Measurements from ENCODE around the gene NPM3.

NPM3 gene

GRCh38 chr10:101774589-101775272 is 8.5 kb downstream of the NPM3 start:
- Histone ChIP-seq H2AFZ (ENCODE audit: low read length) (no peak overlapping the region), H3K4me3 (ENCODE audit: low read length, poor library complexity, severe bottlenecking) (no peak overlapping the region), H3F3A (ENCODE audit: low read depth) (no peaks in the 10 kb centered on the region), H3K9me2 (replicated peaks; ENCODE audit: low read depth, low read length) (no peaks in the 10 kb centered on the region), H3K9ac (ENCODE audit: low read depth, low read length, poor library complexity, severe bottlenecking) (no peak overlapping the region), H3K4me1 (ENCODE audit: insufficient read depth, low read length, poor library complexity, severe bottlenecking) (no peaks in the 10 kb centered on the region), H3K36me3 (ENCODE audit: insufficient read depth, low read length) (no peaks in the 10 kb centered on the region), H3K27me3 (ENCODE audit: insufficient read depth, low read length, poor library complexity, severe bottlenecking) (no peaks in the 10 kb centered on the region), H3K4me2 (ENCODE audit: low read depth, low read length, poor library complexity, severe bottlenecking) (no peak overlapping the region), H3K79me2 (ENCODE audit: insufficient read depth, low read length) (no peaks in the 10 kb centered on the region), H3K9me3 (ENCODE audit: insufficient read depth, low read depth, low read length) (no peaks in the 10 kb centered on the region), H4K20me1 (ENCODE audit: insufficient read depth, low read length, poor library complexity, severe bottlenecking) (no peaks in the 10 kb centered on the region)
- TF ChIP-seq EZH2phosphoT487 (IDR thresholded peaks at IDR 0.05; ENCODE audit: borderline replicate concordance), result no peak
- TF ChIP-seq CTCF (conservative IDR thresholded peaks at IDR 0.05; ENCODE audit: low read length), result no peak

- Histone ChIP-seq H3K9ac (ENCODE audit: low read depth, low read length, poor library complexity, severe bottlenecking) (no peak overlapping the region), H3K9me3 (ENCODE audit: insufficient read depth, low read depth, low read length) (no peaks in the 10 kb centered on the region), H4K20me1 (ENCODE audit: insufficient read depth, low read length, poor library complexity, severe bottlenecking) (no peaks in the 10 kb centered on the region), H3F3A (ENCODE audit: low read depth) (no peaks in the 10 kb centered on the region), H3K4me2 (ENCODE audit: low read depth, low read length, poor library complexity, severe bottlenecking) (no peak overlapping the region), H3K36me3 (ENCODE audit: insufficient read depth, low read length) (no peaks in the 10 kb centered on the region), H3K27me3 (ENCODE audit: insufficient read depth, low read length, poor library complexity, severe bottlenecking) (no peaks in the 10 kb centered on the region), H2AFZ (ENCODE audit: low read length) (no peak overlapping the region), H3K4me3 (ENCODE audit: low read length, poor library complexity, severe bottlenecking) (no peak overlapping the region), H3K4me1 (ENCODE audit: insufficient read depth, low read length, poor library complexity, severe bottlenecking) (no peaks in the 10 kb centered on the region), H3K79me2 (ENCODE audit: insufficient read depth, low read length) (no peaks in the 10 kb centered on the region), H3K9me2 (replicated peaks; ENCODE audit: low read depth, low read length) (no peaks in the 10 kb centered on the region)
- TF ChIP-seq EZH2phosphoT487 (IDR thresholded peaks at IDR 0.05; ENCODE audit: borderline replicate concordance), result no peak
- no peak for TF ChIP-seq CTCF (conservative IDR thresholded peaks at IDR 0.05; ENCODE audit: low read length)
Measured at GRCh38 chr10:101773923-101774588, 9.2 kb downstream of the NPM3 start.

GRCh38 chr10:101772895-101773761 is 10.1 kb downstream of the NPM3 start:
- no peaks in the 10 kb centered on the region for H3K9me2 ChIP-seq (replicated peaks; ENCODE audit: low read depth, low read length)
- no peak for TF ChIP-seq EZH2phosphoT487 (IDR thresholded peaks at IDR 0.05; ENCODE audit: borderline replicate concordance)
- TF ChIP-seq CTCF (conservative IDR thresholded peaks at IDR 0.05; ENCODE audit: low read length), result no peak
- no peak overlapping the region for H2AFZ ChIP-seq (ENCODE audit: low read length)
- H3K9me3 ChIP-seq (ENCODE audit: insufficient read depth, low read depth, low read length), result no peaks in the 10 kb centered on the region
- H3K4me2 ChIP-seq (ENCODE audit: low read depth, low read length, poor library complexity, severe bottlenecking), result no peak overlapping the region
- no peaks in the 10 kb centered on the region for H3K79me2 ChIP-seq (ENCODE audit: insufficient read depth, low read length)
- H3K4me1 ChIP-seq (ENCODE audit: insufficient read depth, low read length, poor library complexity, severe bottlenecking), result no peaks in the 10 kb centered on the region
- H3F3A ChIP-seq (ENCODE audit: low read depth), result no peaks in the 10 kb centered on the region
- no peaks in the 10 kb centered on the region for H3K27me3 ChIP-seq (ENCODE audit: insufficient read depth, low read length, poor library complexity, severe bottlenecking)
- H3K36me3 ChIP-seq (ENCODE audit: insufficient read depth, low read length), result no peaks in the 10 kb centered on the region
- H4K20me1 ChIP-seq (ENCODE audit: insufficient read depth, low read length, poor library complexity, severe bottlenecking), result no peaks in the 10 kb centered on the region
- H3K9ac ChIP-seq (ENCODE audit: low read depth, low read length, poor library complexity, severe bottlenecking), result no peak overlapping the region
- no peak overlapping the region for H3K4me3 ChIP-seq (ENCODE audit: low read length, poor library complexity, severe bottlenecking)
